Measurements from ENCODE around the gene TNS4. TPM values are rescaled to one million over a fixed set of nuclear protein-coding genes. Genes with fewer than 3 reads are reported as not detected.

The TNS4 gene
- total and polyA plus RNA-seq, 2 donors (not counting 1 experiment from before 2014, with no cell fraction given), result not detected

DNA sequence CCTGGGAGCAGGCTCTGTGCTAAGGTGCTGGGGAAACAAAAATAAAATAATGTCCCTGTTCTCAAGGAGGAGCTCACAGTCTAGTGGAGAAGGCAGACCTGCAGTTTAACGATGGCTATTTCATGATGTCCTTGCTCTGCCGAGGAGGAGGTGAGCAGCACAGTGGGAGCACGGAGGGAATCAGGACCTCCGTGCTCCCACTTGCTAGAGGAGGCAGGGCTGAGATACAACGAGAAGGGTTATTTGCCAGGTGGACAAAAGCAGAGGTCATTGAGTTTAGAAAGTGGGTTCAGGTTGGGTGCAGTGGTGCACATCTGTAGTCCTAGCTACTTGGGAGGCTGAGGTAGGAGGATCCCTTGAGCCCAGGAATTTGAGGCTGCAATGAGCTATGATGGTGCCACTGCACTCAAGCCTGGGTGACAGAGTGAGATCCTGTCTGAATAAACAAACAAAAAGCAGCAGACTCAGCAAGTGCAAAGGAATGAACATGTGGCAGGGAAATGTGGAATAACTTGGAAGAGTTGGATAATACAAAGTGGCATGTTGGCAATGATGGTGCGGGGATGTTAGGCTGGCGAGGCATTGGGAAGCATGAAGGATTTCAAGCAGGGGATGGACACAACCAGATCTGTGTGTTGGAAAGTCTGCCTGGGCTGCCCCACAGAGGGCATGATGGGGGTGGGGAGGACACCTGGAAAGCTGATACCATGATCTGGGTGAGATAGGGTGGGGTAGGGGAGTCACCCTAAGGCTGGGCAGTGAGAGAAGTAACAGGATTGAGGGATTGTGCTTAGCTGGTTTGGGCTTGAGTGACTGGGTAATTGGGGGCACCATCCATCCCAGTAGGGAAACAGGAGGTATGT, 12.8 kb upstream of the TNS4 start:
- H3K79me2 ChIP-seq (ENCODE audit: control insufficient read depth, insufficient read depth, low read length), result peaks cover 20% of the 10 kb centered on the region
- H2AFZ ChIP-seq (ENCODE audit: insufficient read depth, low read depth, low read length, poor library complexity, severe bottlenecking), result no peak overlapping the region
- CTCF ChIA-PET, result interaction anchor here (0.8 to 2.1 kb wide), 2 partner anchors 19 to 156 kb away, joined by 3 to 9 read pairs; no protein-coding TSS in a partner anchor
- H3K9me3 ChIP-seq (ENCODE audit: control extremely low read depth in 1 of 3, control insufficient read depth in 2 of 3, insufficient read depth in 1 of 3, low read length in 2 of 3), result no peaks in the 10 kb centered on the region
- no peak overlapping the region for H3K9ac ChIP-seq (ENCODE audit: low read length)
- WGBS (ENCODE audit: insufficient coverage), result over 99% methylated on average over 7 of the region's 7 CpGs
- DNase-seq (no peak), ATAC-seq (ENCODE audit: low read depth) (no peak)
- H4K20me1 ChIP-seq (ENCODE audit: control insufficient read depth, insufficient read depth, low read length, poor library complexity, severe bottlenecking), result no peaks in the 10 kb centered on the region
- peaks cover 44 to 51% of the 10 kb centered on the region in 2 donors for H3K4me1 ChIP-seq (ENCODE audit: control insufficient read depth in 2 of 2, insufficient read depth in 2 of 2, low read length in 2 of 2)
- Mint-ChIP-seq H3K27ac (peak overlapping the region; percentile 12), H3K4me1 (peaks cover 56% of the 10 kb centered on the region), H3K9me3 (ENCODE audit: insufficient read depth) (no peaks in the 10 kb centered on the region), H3K27me3 (peaks cover 4% of the 10 kb centered on the region), H3K4me3 (peak overlapping the region; percentile 10)
- POLR2A ChIA-PET, result no interaction called here
- H3K36me3 ChIP-seq (replicated peaks in 1 of 2; ENCODE audit: control extremely low read depth in 1 of 2, control insufficient read depth in 1 of 2, extremely low read depth in 1 of 2, insufficient read depth in 2 of 2, low read length in 1 of 2), result no peaks in the 10 kb centered on the region
- H3K27ac ChIP-seq (ENCODE audit: low read length in 2 of 2), result no peak overlapping the region
- H3K4me2 ChIP-seq (replicated peaks; ENCODE audit: low read depth, low read length, poor library complexity, severe bottlenecking), result peak overlapping the region; percentile 77
- H3K4me3 ChIP-seq (ENCODE audit: control extremely low read depth in 1 of 5, extremely low read depth in 1 of 5, insufficient read depth in 1 of 5, low read depth in 2 of 5, low read length in 4 of 5), result no peak overlapping the region
- no peaks in the 10 kb centered on the region for H3K27me3 ChIP-seq (replicated peaks in 1 of 4; ENCODE audit: control extremely low read depth in 1 of 4, control insufficient read depth in 3 of 4, insufficient read depth in 4 of 4, low read length in 3 of 4)
- intact Hi-C loops (cut with micrococcal nuclease), result no loop called here
- TF ChIP-seq EZH2 (IDR thresholded peaks at IDR 0.05; ENCODE audit: borderline replicate concordance, insufficient read depth, low read depth, low read length, poor library complexity, severe bottlenecking), result no peak
- TF ChIP-seq, protein P1, sequence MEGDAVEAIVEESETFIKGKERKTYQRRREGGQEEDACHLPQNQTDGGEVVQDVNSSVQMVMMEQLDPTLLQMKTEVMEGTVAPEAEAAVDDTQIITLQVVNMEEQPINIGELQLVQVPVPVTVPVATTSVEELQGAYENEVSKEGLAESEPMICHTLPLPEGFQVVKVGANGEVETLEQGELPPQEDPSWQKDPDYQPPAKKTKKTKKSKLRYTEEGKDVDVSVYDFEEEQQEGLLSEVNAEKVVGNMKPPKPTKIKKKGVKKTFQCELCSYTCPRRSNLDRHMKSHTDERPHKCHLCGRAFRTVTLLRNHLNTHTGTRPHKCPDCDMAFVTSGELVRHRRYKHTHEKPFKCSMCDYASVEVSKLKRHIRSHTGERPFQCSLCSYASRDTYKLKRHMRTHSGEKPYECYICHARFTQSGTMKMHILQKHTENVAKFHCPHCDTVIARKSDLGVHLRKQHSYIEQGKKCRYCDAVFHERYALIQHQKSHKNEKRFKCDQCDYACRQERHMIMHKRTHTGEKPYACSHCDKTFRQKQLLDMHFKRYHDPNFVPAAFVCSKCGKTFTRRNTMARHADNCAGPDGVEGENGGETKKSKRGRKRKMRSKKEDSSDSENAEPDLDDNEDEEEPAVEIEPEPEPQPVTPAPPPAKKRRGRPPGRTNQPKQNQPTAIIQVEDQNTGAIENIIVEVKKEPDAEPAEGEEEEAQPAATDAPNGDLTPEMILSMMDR (IDR thresholded peaks at IDR 0.05), result no peak

DNA sequence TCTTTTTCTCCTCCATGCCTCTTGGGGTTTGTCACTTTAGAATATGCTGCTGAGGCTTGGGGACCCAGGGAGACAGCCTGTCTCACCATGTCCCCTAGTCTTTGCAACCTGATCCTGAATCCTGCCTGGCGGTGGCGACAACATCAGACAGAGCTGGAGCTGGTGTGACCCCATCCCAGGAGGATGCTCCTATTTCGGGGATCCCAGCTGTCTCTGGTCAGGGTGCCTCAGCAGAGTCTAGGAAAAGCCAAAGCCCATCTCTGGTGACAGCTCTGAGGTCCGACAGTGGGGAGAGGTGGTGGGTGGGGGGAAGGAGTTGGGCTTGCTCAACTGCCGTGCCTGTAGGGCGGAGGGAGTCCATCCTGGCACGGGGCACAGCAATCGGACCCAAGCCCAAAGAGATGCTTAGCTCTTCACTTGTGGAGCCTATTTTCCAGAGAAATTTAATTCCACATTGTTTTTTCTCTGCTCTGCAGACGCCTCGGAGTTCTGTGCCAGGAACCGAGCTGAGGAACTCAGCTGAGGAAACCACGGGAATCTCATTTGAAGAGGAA, 10.3 kb upstream of the TNS4 start:
- Histone ChIP-seq H3K9me3 (ENCODE audit: control extremely low read depth in 1 of 3, control insufficient read depth in 2 of 3, insufficient read depth in 1 of 3, low read length in 2 of 3) (no peaks in the 10 kb centered on the region), H2AFZ (ENCODE audit: insufficient read depth, low read depth, low read length, poor library complexity, severe bottlenecking) (no peak overlapping the region), H4K20me1 (ENCODE audit: control insufficient read depth, insufficient read depth, low read length, poor library complexity, severe bottlenecking) (no peaks in the 10 kb centered on the region), H3K27me3 (replicated peaks in 1 of 4; ENCODE audit: control extremely low read depth in 1 of 4, control insufficient read depth in 3 of 4, insufficient read depth in 4 of 4, low read length in 3 of 4) (no peaks in the 10 kb centered on the region), H3K79me2 (ENCODE audit: control insufficient read depth, insufficient read depth, low read length) (peaks cover 7% of the 10 kb centered on the region), H3K9ac (ENCODE audit: low read length) (no peak overlapping the region), H3K4me2 (replicated peaks; ENCODE audit: low read depth, low read length, poor library complexity, severe bottlenecking) (no peak overlapping the region), H3K27ac (ENCODE audit: low read length in 2 of 2) (no peak overlapping the region), H3K4me1 (ENCODE audit: control insufficient read depth in 2 of 2, insufficient read depth in 2 of 2, low read length in 2 of 2) (peaks cover 22 to 26% of the 10 kb centered on the region in 2 donors), H3K36me3 (replicated peaks in 1 of 2; ENCODE audit: control extremely low read depth in 1 of 2, control insufficient read depth in 1 of 2, extremely low read depth in 1 of 2, insufficient read depth in 2 of 2, low read length in 1 of 2) (no peaks in the 10 kb centered on the region), H3K4me3 (ENCODE audit: control extremely low read depth in 1 of 5, extremely low read depth in 1 of 5, insufficient read depth in 1 of 5, low read depth in 2 of 5, low read length in 4 of 5) (no peak overlapping the region)
- CTCF ChIA-PET, result interaction anchor here (0.5 to 1.7 kb wide), 5 partner anchors 21 to 104 kb away, joined by 3 to 6 read pairs (median 3); no protein-coding TSS in a partner anchor
- H3K27me3 Mint-ChIP-seq, result peaks cover 4% of the 10 kb centered on the region
- 95% methylated on average over 12 of the region's 12 CpGs for WGBS (ENCODE audit: insufficient coverage)
- intact Hi-C loops (cut with micrococcal nuclease), result no loop called here
- H3K4me3 Mint-ChIP-seq, result no peak overlapping the region
- ATAC-seq (ENCODE audit: low read depth) (no peak), DNase-seq (no peak)
- H3K9me3 Mint-ChIP-seq (ENCODE audit: insufficient read depth), result no peaks in the 10 kb centered on the region
- no peak overlapping the region for H3K27ac Mint-ChIP-seq
- peaks cover 38% of the 10 kb centered on the region for H3K4me1 Mint-ChIP-seq
- no peak for TF ChIP-seq EZH2 (IDR thresholded peaks at IDR 0.05; ENCODE audit: borderline replicate concordance, insufficient read depth, low read depth, low read length, poor library complexity, severe bottlenecking)
- TF ChIP-seq, protein P1 (IDR thresholded peaks at IDR 0.05), result no peak
- POLR2A ChIA-PET, result no interaction called here

Measured in B cell (primary cell).